Kidney glomerular epithelial cell (primary cell): ENCODE results near the gene NPHP4.
"Not testable (repeated sequence)": the region's sequence is repeated elsewhere in the genome, so short reads cannot be mapped to it uniquely, and the experiment has no call there.

ENCODE experiments used
- DNase-seq: peaks from one replicate; lab custom pipeline; 2025; lab: John Stamatoyannopoulos, UW

Gene NPHP4

DNA sequence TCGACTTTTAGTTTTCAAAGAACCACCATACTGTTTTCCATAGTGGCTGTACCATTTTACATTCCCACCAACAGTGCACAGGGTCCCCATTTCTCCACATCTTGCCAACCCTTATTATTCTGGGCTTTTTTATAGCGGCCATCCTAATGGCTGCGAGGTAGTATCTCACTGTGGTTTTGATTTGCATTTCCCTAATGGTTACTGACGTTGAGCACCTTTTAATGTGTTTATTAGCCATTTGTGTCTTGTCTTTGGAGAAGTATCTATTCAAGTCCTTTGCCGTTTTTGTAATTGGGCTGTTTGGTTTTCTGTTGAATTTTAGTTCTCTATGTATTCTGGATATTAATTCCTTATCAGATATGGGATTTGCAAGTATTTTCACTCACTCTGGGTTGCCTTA, 31.1 kb upstream of the NPHP4 start:
- no peak for DNase-seq

DNA sequence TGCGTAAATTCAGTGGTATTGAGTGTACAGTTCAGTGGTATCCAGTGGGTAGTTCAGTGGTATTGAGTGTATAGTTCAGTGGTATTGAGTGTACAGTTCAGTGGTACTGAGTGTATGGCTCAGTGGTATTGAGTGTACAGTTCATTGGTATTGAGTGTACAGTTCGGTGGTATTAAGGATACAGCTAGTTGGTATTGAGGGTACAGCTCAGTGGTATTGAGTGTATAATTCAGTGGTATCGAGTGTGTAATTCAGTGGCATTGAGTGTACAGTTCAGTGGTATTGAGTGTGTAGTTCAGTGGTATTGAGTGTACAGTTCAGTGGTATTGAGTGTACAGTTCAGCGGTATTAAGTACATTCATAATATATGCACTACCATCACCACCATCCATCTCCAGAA, 30.0 kb upstream of the NPHP4 start:
- no peak for DNase-seq

DNA sequence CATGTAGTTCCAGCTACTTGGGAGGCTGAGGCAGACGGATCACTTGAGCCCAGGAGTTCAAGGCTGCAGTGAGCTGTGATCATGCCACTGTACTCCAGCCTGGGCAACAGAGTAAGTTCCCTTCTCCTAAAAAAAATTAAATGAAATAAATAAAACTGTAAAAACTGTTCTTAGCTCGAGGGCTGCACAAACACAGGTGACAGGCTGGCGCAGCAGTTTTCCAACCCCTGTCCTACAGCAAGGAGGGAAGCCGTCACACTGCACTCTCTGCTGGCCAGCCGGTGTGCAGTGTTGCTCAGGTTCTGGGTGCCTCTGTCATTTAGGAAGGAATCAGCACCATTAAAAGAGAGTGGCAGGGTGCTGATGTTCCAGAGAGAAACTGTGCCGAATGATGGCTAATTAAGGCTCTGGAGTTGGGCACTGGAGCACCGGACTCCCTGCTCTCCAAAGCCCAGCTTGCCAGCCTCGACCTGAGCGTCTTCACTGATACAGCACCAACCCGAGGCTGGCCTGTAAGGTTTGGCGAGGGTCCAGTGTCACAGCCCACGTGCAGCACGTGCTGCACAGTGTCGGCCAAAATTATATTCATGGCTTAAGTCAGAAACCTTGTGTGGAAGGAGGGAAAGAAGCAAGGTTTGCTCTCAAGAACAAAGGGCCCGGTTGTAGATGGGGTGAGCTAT, 27.1 kb upstream of the NPHP4 start:
- DNase-seq: no peak

GRCh38 chr1:6017654-6018053, 25.4 kb upstream of the NPHP4 start:
- DNase-seq: not testable (repeated sequence)

DNA sequence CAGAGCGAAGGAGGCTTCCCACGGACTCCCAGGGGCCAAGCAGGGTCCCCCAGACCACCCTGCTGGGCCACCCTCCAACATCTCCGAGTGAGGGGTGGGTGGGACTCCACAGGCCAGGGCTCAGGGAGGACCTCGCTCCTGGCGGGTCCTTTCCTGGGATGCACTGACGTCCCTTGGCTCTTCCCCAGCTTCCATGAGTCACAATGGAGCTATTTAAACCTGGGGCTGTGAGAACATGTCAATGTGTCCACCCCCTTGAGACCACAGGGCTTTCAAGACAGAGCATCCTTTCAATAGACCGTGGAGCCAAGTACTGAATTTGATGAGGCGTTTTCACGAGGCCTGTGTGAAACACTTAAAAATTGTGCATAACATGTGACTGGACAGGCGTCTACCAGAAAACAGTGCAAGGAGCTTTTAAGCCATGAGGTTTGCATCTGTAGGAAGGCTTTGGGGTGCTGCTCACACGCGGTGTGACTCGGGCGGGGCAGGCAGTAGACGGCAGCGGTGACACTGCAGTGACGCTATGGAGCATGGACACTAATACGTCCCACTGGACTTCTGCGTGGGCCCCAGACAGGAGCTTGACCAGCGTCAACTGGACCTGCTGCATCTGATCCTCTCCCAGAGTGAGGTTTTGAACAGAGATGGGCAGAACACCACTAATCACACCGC, 24.1 kb upstream of the NPHP4 start:
- DNase-seq: peak; percentile 29

- DNase-seq: no peak
These were observed 22.1 kb upstream of the NPHP4 start for GRCh38 chr1:6014130-6014999.

DNA sequence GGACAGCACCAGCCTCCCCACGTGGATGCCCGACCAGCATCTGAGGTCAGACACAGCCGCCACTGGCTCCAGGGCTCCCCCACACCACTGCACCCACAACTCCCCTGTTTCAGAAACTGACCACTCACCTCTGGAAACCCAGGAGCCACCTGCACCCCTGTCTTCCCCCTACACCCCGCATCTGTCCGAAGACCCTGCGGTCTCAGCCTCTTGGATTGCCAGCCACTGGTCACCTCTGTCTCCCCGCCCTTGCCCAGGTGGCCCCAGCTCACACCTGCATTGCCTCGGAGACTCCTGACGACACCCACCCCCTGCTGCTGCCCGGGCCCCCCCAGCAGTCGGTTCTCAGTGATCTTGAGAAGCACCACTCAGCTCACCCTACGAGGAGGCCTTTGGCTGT, 21.3 kb upstream of the NPHP4 start:
- no peak for DNase-seq

- DNase-seq: no peak
These were observed 20.5 kb upstream of the NPHP4 start for GRCh38 chr1:6012529-6013318.

DNA sequence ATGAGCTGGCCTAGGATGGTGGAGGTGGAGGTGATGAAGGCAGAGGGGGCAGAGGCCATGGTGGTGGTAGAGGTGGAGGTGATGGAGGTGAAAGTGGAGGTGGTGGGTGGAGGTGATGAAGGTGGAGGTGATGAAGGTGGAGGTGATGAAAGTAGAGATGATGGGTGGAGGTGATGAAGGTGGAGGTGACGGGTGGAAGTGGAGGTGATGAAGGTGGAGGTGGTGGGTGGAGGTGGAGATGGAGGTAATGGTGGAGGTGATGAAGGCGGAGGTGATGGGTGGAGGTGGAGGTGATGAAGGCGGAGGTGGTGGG, 19.7 kb upstream of the NPHP4 start:
- no peak for DNase-seq

DNA sequence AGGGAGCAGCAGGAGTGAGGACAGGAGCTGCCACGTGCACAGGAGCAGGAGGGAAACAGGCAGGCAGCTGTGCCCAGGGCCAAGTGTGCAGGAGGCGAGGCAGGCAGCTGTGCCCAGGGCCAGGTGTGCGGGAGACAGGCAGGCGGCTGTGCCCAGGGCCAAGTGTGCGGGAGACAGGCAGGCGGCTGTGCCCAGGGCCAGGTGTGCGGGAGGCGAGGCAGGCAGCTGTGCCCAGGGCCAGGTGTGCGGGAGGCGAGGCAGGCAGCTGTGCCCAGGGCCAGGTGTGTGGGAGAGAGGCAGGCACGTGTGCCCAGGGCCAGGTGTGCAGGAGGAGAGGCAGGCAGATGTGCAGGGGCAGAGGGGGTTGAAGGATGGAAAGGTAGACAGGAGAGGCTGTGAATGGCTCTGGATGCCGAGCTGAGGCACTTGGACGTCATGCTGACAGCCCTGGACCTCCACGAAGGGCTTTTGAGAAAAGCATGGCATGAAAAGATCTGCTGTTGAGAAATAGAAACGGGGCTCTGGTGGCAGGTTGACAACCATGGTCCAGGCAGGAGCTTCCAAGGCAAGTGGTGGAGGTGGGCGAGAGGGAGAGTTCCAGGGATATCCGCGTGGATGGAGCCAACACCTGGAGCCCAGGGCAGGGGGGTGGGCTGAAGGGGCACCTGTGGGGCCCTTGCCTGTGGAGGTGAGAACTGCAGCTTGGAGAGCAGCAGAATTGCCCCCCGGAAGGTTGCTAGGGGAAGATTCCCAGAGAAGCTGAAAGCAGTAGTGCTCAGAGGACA, 19.1 kb upstream of the NPHP4 start:
- no peak for DNase-seq

DNA sequence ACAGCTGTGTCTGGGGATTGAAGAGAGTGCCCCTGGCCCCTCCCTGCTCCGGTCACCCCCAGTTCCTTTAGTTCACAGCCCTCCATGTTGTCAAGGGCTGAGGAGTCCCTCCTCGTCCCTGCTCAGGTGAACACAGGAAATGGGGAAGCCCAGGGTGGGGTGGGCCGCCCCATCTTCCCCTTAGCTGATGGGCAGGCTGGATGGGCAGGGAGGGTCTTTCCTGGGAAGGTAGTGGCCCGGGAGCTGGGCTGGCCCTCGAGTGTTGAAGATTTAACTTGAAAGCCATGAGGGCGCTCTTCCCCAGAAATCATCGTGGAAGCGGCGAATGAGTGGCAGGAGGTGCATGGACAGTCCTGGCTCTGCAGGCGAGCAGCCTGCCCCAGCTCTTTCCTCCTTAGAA, 18.3 kb upstream of the NPHP4 start:
- DNase-seq: no peak

DNA sequence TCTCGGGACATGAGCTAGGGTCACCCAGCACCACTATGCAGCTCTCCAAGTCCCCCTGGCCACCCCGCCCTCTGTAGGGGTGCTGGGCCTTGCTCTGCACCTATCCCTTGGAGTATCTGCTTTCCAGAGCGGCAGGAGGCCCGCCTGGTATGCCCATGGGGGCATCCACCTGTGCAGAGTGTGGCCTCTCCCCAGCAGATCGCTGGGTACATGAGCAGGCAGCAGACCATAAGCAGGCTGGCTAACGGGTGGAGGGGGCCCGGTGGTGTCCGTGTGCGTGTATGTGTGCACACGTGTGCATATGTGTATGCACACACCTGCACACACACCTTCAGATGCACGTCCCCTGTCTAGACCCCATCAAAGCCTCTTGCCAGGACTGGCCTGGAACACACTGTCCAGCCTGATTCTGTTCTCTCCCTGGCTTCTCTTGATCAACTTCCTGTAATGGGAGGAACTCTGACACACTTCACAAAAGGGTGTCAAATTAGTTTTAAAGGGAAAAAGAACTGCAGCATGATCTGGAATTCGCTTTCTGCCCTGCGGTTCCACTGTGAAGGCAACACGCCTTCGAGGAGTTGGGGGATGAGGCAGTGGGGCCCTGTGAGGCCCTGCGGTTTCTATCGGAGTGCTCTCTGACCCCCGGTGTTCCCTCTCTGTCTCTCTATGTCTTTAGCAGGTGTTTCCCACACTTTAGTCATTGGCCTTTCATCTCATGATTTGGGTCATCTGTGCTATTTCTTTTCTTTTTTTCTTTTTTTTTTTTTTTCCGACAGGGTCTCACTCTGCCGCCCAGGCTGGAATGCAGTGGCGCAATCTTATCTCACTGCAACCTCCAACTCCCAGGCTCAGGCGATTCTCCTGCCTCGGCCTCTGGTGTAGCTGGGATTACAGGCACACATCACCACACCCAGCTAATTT, 17.2 kb upstream of the NPHP4 start:
- DNase-seq: no peak

GRCh38 chr1:6008696-6009095, 16.5 kb upstream of the NPHP4 start:
- DNase-seq: no peak

- no peak for DNase-seq
These were observed 15.8 kb upstream of the NPHP4 start for GRCh38 chr1:6008084-6008415.

GRCh38 chr1:6007318-6008083, 15.3 kb upstream of the NPHP4 start:
- peak; percentile 5 for DNase-seq

DNA sequence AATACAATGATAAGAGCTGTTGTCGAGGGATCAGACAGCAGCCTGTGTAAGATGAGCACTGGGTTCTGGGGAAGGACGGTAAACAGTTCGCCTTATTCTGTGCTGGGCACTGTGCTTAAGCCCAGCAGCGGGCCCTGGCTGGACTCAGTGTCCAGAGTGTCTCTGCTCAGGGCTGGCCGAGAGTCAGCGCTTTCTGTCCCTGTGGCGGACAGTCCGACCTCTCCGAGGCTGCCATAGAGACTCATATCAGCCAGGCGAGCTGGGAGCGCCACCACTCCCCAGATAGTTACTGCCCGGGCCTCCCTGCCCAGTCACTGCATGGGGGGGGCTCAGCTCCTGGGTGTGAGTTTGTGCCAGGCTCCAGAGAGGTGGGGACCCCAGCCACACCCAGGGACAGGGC, 14.7 kb upstream of the NPHP4 start:
- DNase-seq: no peak

GRCh38 chr1:6005276-6005917, 13.2 kb upstream of the NPHP4 start:
- no peak for DNase-seq

GRCh38 chr1:6004412-6005123, 12.3 kb upstream of the NPHP4 start:
- DNase-seq: no peak
